Heart left ventricle (tissue), 13 donors: ENCODE results near the gene TPD52L2.

Experiments used
- POLR2A ChIP-seq, 2 donors: fragments of 450-650 bp; IDR thresholded peaks; one replicate each; pipeline ENCODE4 v1.6.1; 2017; ENCODE audit warnings: antibody characterized with exemption in 2 of 2, mild to moderate bottlenecking in 2 of 2, moderate library complexity in 2 of 2
- TF ChIP-seq, protein P1 (sequence below), 12 donors: fragments of 200-600 bp; sonication (generic) in 4 of 12; IDR thresholded peaks; one replicate each; pipeline versions ENCODE4 v1.5.0 to v1.8.0; 2018 to 2022; ENCODE audit warnings: antibody characterized with exemption in 12 of 12, mild to moderate bottlenecking in 5 of 12
- donor health status: ischemic (EF 13 %, LVEDD 7.1; RV severe dilation, severe dysfunction).
- donor health status: DM: no; HTN: yes; CAD: no.
- donor health status: DM: no; HTN: no; CAD: no.
- donor health status: ischemic (EF 25% LVEDD 6.9; RV normal size, moderate dysfunction).
- donor health status: ischemic (EF 25% LVEDD 5.7; RV mildly dilated, moderate dysfunction).
- donor health status: ischemic (EF 35%, LVEDD 5.7; RV mildly dilated, moderate dysfunction).
- donor health status: nonischemic (EF 11% LVEDD 7.7; RV severe dilation, severe dysfunction).
- donor health status: DM: yes; HTN: yes; CAD: no.
- donor health status: PGD.
- donor health status: ischemic (EF 29% LVEDD 5.4; RV normal size, mild dysfunction).
- donor health status: nonischemic (EF 23%, LVEDD 6.1; RV moderate dilation, normal function).

DNA sequence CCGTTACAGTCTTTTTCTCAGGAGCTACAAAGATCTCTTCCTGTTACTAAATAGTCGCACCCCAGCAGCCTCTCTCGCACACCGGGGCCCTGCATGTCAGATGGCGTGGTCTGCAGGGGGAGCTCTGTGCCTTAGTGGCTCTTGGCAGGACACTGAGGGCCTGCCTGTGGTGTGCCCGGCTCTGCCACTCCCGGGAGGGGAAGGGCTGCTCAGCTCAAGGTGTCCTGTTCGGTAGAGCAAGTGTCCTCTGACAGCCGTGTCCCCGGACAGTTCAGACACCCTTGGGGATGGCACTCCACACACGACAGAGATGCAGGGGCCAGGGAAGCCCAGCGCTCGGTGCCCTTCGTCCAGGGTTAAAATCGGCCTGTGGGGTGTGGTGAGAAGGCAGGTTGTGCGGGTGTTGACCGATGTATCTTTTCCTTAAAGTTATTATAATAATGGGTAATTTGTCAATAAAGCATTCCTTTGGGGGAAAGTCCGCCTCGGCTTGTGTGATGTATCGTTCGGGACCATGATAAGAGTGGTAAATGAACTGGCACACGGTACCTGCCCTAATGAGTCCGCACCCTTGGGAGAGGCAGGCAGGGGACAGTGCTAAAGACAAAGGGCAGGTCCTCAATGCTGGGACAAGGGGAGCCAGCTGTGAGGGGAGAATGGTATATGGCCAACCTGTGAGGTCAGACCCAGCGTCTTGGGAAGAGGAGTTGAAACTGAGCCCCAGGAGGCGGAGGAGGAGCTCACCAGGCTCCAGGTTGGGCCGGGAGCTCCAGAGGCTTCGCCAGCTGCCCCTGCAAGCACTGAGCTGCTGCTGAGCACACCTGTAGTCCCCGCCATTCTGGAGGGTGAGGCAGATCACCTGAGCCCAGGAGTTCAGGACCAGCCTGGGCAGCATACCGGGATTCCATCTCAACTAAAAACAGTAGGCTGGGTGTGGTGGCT is 26.3 kb downstream of the TPD52L2 start:
- TF ChIP-seq, protein P1, sequence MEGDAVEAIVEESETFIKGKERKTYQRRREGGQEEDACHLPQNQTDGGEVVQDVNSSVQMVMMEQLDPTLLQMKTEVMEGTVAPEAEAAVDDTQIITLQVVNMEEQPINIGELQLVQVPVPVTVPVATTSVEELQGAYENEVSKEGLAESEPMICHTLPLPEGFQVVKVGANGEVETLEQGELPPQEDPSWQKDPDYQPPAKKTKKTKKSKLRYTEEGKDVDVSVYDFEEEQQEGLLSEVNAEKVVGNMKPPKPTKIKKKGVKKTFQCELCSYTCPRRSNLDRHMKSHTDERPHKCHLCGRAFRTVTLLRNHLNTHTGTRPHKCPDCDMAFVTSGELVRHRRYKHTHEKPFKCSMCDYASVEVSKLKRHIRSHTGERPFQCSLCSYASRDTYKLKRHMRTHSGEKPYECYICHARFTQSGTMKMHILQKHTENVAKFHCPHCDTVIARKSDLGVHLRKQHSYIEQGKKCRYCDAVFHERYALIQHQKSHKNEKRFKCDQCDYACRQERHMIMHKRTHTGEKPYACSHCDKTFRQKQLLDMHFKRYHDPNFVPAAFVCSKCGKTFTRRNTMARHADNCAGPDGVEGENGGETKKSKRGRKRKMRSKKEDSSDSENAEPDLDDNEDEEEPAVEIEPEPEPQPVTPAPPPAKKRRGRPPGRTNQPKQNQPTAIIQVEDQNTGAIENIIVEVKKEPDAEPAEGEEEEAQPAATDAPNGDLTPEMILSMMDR (IDR thresholded peaks at IDR 0.05) = no peak
- no peak for TF ChIP-seq POLR2A (IDR thresholded peaks at IDR 0.05)
